Measurements from ENCODE around the gene TBC1D1. TPM values are rescaled to one million over a fixed set of nuclear protein-coding genes. Genes with fewer than 3 reads are reported as not detected.
"Not testable (repeated sequence)": the region's sequence is repeated elsewhere in the genome, so short reads cannot be mapped to it uniquely, and the experiment has no call there.

TBC1D1 gene
- total RNA-seq, 1 experiment from 2014 or later = 36.0 TPM

GRCh38 chr4:37922328-37922727 lies 31.4 kb downstream of the TBC1D1 start:
- intact Hi-C loops (cut with micrococcal nuclease) = no loop called here
- Mint-ChIP-seq H3K27me3 (ENCODE audit: insufficient read depth, unreplicated experiment) (no peaks in the 10 kb centered on the region), H3K36me3 (ENCODE audit: insufficient read depth, unreplicated experiment) (no peaks in the 10 kb centered on the region), H3K27ac (ENCODE audit: low read depth, unreplicated experiment) (no peak overlapping the region), H3K9me3 (ENCODE audit: unreplicated experiment) (no peaks in the 10 kb centered on the region), H3K4me3 (ENCODE audit: unreplicated experiment) (no peak overlapping the region), H3K4me1 (ENCODE audit: insufficient read depth, unreplicated experiment) (peaks cover 7% of the 10 kb centered on the region)
- POLR2A ChIA-PET = no interaction called here
- no TSS peak for BruUV-seq (replicated peaks)
- CTCF ChIA-PET = no interaction called here
- DNase-seq (ENCODE audit: unreplicated experiment) = peak; percentile 24
- TF ChIP-seq CTCF (IDR thresholded peaks at IDR 0.05; ENCODE audit: unreplicated experiment) = no peak

- H3K9me3 Mint-ChIP-seq (ENCODE audit: unreplicated experiment); H3K4me3 Mint-ChIP-seq (ENCODE audit: unreplicated experiment); H3K36me3 Mint-ChIP-seq (ENCODE audit: insufficient read depth, unreplicated experiment); intact Hi-C loops (cut with micrococcal nuclease); BruUV-seq (replicated peaks); H3K27ac Mint-ChIP-seq (ENCODE audit: low read depth, unreplicated experiment); POLR2A ChIA-PET; DNase-seq (ENCODE audit: unreplicated experiment); H3K27me3 Mint-ChIP-seq (ENCODE audit: insufficient read depth, unreplicated experiment); H3K4me1 Mint-ChIP-seq (ENCODE audit: insufficient read depth, unreplicated experiment): not testable (repeated sequence)
- CTCF ChIA-PET = interaction anchor here (0.7 to 1.0 kb wide), 2 partner anchors 25 to 320 kb away, joined by 3 to 4 read pairs; no protein-coding TSS in a partner anchor
Measured at GRCh38 chr4:37923089-37923488, 32.2 kb downstream of the TBC1D1 start.

- no peak overlapping the region for H3K4me3 Mint-ChIP-seq (ENCODE audit: unreplicated experiment)
- no TSS peak for BruUV-seq (replicated peaks)
- no peak for TF ChIP-seq CTCF (IDR thresholded peaks at IDR 0.05; ENCODE audit: unreplicated experiment)
- H3K4me1 Mint-ChIP-seq (ENCODE audit: insufficient read depth, unreplicated experiment) = peaks cover 7% of the 10 kb centered on the region
- no peak overlapping the region for H3K27ac Mint-ChIP-seq (ENCODE audit: low read depth, unreplicated experiment)
- H3K36me3 Mint-ChIP-seq (ENCODE audit: insufficient read depth, unreplicated experiment) = no peaks in the 10 kb centered on the region
- H3K27me3 Mint-ChIP-seq (ENCODE audit: insufficient read depth, unreplicated experiment) = no peaks in the 10 kb centered on the region
- no peaks in the 10 kb centered on the region for H3K9me3 Mint-ChIP-seq (ENCODE audit: unreplicated experiment)
- ChIA-PET CTCF (no interaction called here), POLR2A (no interaction called here)
- intact Hi-C loops (cut with micrococcal nuclease) = no loop called here
- DNase-seq (ENCODE audit: unreplicated experiment) = no peak
Measured at GRCh38 chr4:37924946-37925345, 34.1 kb downstream of the TBC1D1 start.

GRCh38 chr4:37927434-37927833 lies 36.5 kb downstream of the TBC1D1 start:
- CTCF ChIA-PET = interaction anchor here (0.7 to 1.3 kb wide), 2 partner anchors 10 to 36 kb away, joined by 3 read pairs; no protein-coding TSS in a partner anchor

More at GRCh38 chr4:37927434-37927833, 36.5 kb downstream of the TBC1D1 start:
- no peak for TF ChIP-seq CTCF (IDR thresholded peaks at IDR 0.05; ENCODE audit: unreplicated experiment)
- Mint-ChIP-seq H3K27ac (ENCODE audit: low read depth, unreplicated experiment) (no peak overlapping the region), H3K4me3 (ENCODE audit: unreplicated experiment) (no peak overlapping the region), H3K9me3 (ENCODE audit: unreplicated experiment) (no peaks in the 10 kb centered on the region), H3K36me3 (ENCODE audit: insufficient read depth, unreplicated experiment) (no peaks in the 10 kb centered on the region), H3K27me3 (ENCODE audit: insufficient read depth, unreplicated experiment) (no peaks in the 10 kb centered on the region), H3K4me1 (ENCODE audit: insufficient read depth, unreplicated experiment) (peaks cover 4% of the 10 kb centered on the region)
- no peak for DNase-seq (ENCODE audit: unreplicated experiment)
- POLR2A ChIA-PET = no interaction called here
- intact Hi-C loops (cut with micrococcal nuclease) = no loop called here
- BruUV-seq (replicated peaks) = no TSS peak
